ENCODE data around the gene MACF1. TPM values are rescaled to one million over a fixed set of nuclear protein-coding genes. Genes with fewer than 3 reads are reported as not detected.

Gene MACF1
- total RNA-seq, 2 experiments from 2014 or later = 319 to 488 TPM

- Mint-ChIP-seq H3K4me3 (no peak overlapping the region), H3K36me3 (peaks cover 38% of the 10 kb centered on the region), H3K9me3 (ENCODE audit: low read depth) (no peaks in the 10 kb centered on the region), H3K27ac (no peak overlapping the region), H3K4me1 (no peaks in the 10 kb centered on the region), H3K27me3 (no peaks in the 10 kb centered on the region)
- ATAC-seq (no peak), DNase-seq (no peak)
- CTCF ChIA-PET = no interaction called here
Observed at GRCh38 chr1:39376656-39377055, 172.2 kb downstream of the MACF1 start.

GRCh38 chr1:39378377-39378776 lies 173.9 kb downstream of the MACF1 start:
- Mint-ChIP-seq H3K27me3 (no peaks in the 10 kb centered on the region), H3K9me3 (ENCODE audit: low read depth) (no peaks in the 10 kb centered on the region), H3K4me3 (no peak overlapping the region), H3K4me1 (no peaks in the 10 kb centered on the region), H3K36me3 (peaks cover 42% of the 10 kb centered on the region), H3K27ac (no peak overlapping the region)
- CTCF ChIA-PET = interaction anchor here (0.8 to 1.0 kb wide), 3 partner anchors 88 to 194 kb away, joined by 3 read pairs; no protein-coding TSS in a partner anchor
- ATAC-seq (no peak), DNase-seq (no peak)

GRCh38 chr1:39379187-39379586 lies 174.7 kb downstream of the MACF1 start:
- peaks cover 46% of the 10 kb centered on the region for H3K36me3 Mint-ChIP-seq

GRCh38 chr1:39380036-39380435 lies 175.5 kb downstream of the MACF1 start:
- Mint-ChIP-seq H3K36me3 (peaks cover 43% of the 10 kb centered on the region), H3K4me1 (no peaks in the 10 kb centered on the region), H3K27me3 (no peaks in the 10 kb centered on the region), H3K4me3 (no peak overlapping the region), H3K27ac (no peak overlapping the region), H3K9me3 (ENCODE audit: low read depth) (no peaks in the 10 kb centered on the region)
- no peak for ATAC-seq
- CTCF ChIA-PET = interaction anchor here (0.6 kb wide), 1 partner anchor 15 kb away, joined by 4 read pairs; no protein-coding TSS in a partner anchor
- no peak for DNase-seq

More at GRCh38 chr1:39379187-39379586, 174.7 kb downstream of the MACF1 start:
- H3K9me3 Mint-ChIP-seq (ENCODE audit: low read depth) = no peaks in the 10 kb centered on the region
- CTCF ChIA-PET = no interaction called here
- H3K27ac Mint-ChIP-seq = no peak overlapping the region
- no peak overlapping the region for H3K4me3 Mint-ChIP-seq
- H3K4me1 Mint-ChIP-seq = no peaks in the 10 kb centered on the region
- ATAC-seq (no peak), DNase-seq (no peak)
- H3K27me3 Mint-ChIP-seq = no peaks in the 10 kb centered on the region

GRCh38 chr1:39381839-39382238 lies 177.3 kb downstream of the MACF1 start:
- Mint-ChIP-seq H3K9me3 (ENCODE audit: low read depth) (no peaks in the 10 kb centered on the region), H3K4me1 (no peaks in the 10 kb centered on the region), H3K27ac (no peak overlapping the region), H3K27me3 (no peaks in the 10 kb centered on the region), H3K36me3 (peaks cover 51% of the 10 kb centered on the region), H3K4me3 (no peak overlapping the region)
- CTCF ChIA-PET = no interaction called here
- ATAC-seq = no peak
- DNase-seq = no peak

GRCh38 chr1:39384305-39384704 lies 179.8 kb downstream of the MACF1 start:
- no peak overlapping the region for H3K4me3 Mint-ChIP-seq
- no peaks in the 10 kb centered on the region for H3K9me3 Mint-ChIP-seq (ENCODE audit: low read depth)
- peaks cover 62% of the 10 kb centered on the region for H3K36me3 Mint-ChIP-seq
- CTCF ChIA-PET = no interaction called here
- no peak for DNase-seq
- no peak for ATAC-seq
- H3K27ac Mint-ChIP-seq = no peak overlapping the region
- no peaks in the 10 kb centered on the region for H3K27me3 Mint-ChIP-seq
- peaks cover 5% of the 10 kb centered on the region for H3K4me1 Mint-ChIP-seq

GRCh38 chr1:39385067-39385988 lies 180.8 kb downstream of the MACF1 start:
- no peaks in the 10 kb centered on the region for H3K9me3 Mint-ChIP-seq (ENCODE audit: low read depth)
- ATAC-seq (no peak), DNase-seq (no peak)
- CTCF ChIA-PET = interaction anchor here (1.1 kb wide), 1 partner anchor 127 kb away, joined by 3 read pairs; no protein-coding TSS in a partner anchor
- peaks cover 64% of the 10 kb centered on the region for H3K36me3 Mint-ChIP-seq
- H3K27me3 Mint-ChIP-seq = no peaks in the 10 kb centered on the region
- H3K27ac Mint-ChIP-seq = no peak overlapping the region
- peaks cover 11% of the 10 kb centered on the region for H3K4me1 Mint-ChIP-seq
- no peak overlapping the region for H3K4me3 Mint-ChIP-seq

- Mint-ChIP-seq H3K36me3 (peaks cover 68% of the 10 kb centered on the region), H3K9me3 (ENCODE audit: low read depth) (no peaks in the 10 kb centered on the region), H3K27ac (no peak overlapping the region), H3K4me3 (no peak overlapping the region), H3K4me1 (peaks cover 20% of the 10 kb centered on the region), H3K27me3 (no peaks in the 10 kb centered on the region)
- CTCF ChIA-PET = interaction anchor here (1.0 to 1.4 kb wide), 2 partner anchors 11 to 195 kb away, joined by 3 read pairs; no protein-coding TSS in a partner anchor
- ATAC-seq (no peak), DNase-seq (no peak)
Observed at GRCh38 chr1:39386997-39387396, 182.5 kb downstream of the MACF1 start.

- ATAC-seq = no peak
- DNase-seq = no peak
- H3K9me3 Mint-ChIP-seq (ENCODE audit: low read depth) = no peaks in the 10 kb centered on the region
- peaks cover 67% of the 10 kb centered on the region for H3K36me3 Mint-ChIP-seq
- CTCF ChIA-PET = interaction anchor here (0.7 to 1.4 kb wide), 4 partner anchors 11 to 196 kb away, joined by 3 read pairs; no protein-coding TSS in a partner anchor
- H3K27me3 Mint-ChIP-seq = no peaks in the 10 kb centered on the region
- H3K27ac Mint-ChIP-seq = peak overlapping the region; percentile 20
- no peak overlapping the region for H3K4me3 Mint-ChIP-seq
- H3K4me1 Mint-ChIP-seq = peaks cover 23% of the 10 kb centered on the region
Observed at GRCh38 chr1:39387452-39387851, 183.0 kb downstream of the MACF1 start.

- Mint-ChIP-seq H3K4me1 (peaks cover 67% of the 10 kb centered on the region), H3K36me3 (peaks cover 58% of the 10 kb centered on the region), H3K4me3 (no peak overlapping the region), H3K9me3 (ENCODE audit: low read depth) (no peaks in the 10 kb centered on the region), H3K27ac (peak overlapping the region; percentile 50), H3K27me3 (no peaks in the 10 kb centered on the region)
- ATAC-seq (peak; percentile 27), DNase-seq (no peak)
- CTCF ChIA-PET = interaction anchor here (2.3 kb wide), 1 partner anchor 17 kb away, joined by 6 read pairs; no protein-coding TSS in a partner anchor
Observed at GRCh38 chr1:39391691-39392679, 187.5 kb downstream of the MACF1 start.

- H3K4me1 Mint-ChIP-seq = peaks cover 67% of the 10 kb centered on the region
- no peak for ATAC-seq
- H3K9me3 Mint-ChIP-seq (ENCODE audit: low read depth) = no peaks in the 10 kb centered on the region
- no peak overlapping the region for H3K27ac Mint-ChIP-seq
- H3K27me3 Mint-ChIP-seq = no peaks in the 10 kb centered on the region
- H3K4me3 Mint-ChIP-seq = no peak overlapping the region
- DNase-seq = no peak
- H3K36me3 Mint-ChIP-seq = peaks cover 48% of the 10 kb centered on the region
- CTCF ChIA-PET = no interaction called here
Observed at GRCh38 chr1:39392851-39393573, 188.5 kb downstream of the MACF1 start.

- no peak for ATAC-seq
- Mint-ChIP-seq H3K9me3 (ENCODE audit: low read depth) (no peaks in the 10 kb centered on the region), H3K27me3 (no peaks in the 10 kb centered on the region), H3K4me3 (no peak overlapping the region), H3K27ac (no peak overlapping the region), H3K4me1 (peaks cover 73% of the 10 kb centered on the region), H3K36me3 (peaks cover 42% of the 10 kb centered on the region)
- CTCF ChIA-PET = no interaction called here
- DNase-seq = no peak
Observed at GRCh38 chr1:39393645-39394044, 189.2 kb downstream of the MACF1 start.

GRCh38 chr1:39394059-39394458 lies 189.6 kb downstream of the MACF1 start:
- no peak for DNase-seq
- Mint-ChIP-seq H3K4me1 (peaks cover 78% of the 10 kb centered on the region), H3K36me3 (peaks cover 42% of the 10 kb centered on the region), H3K27ac (peak overlapping the region; percentile 44), H3K9me3 (ENCODE audit: low read depth) (no peaks in the 10 kb centered on the region), H3K4me3 (no peak overlapping the region), H3K27me3 (no peaks in the 10 kb centered on the region)
- no peak for ATAC-seq
- CTCF ChIA-PET = no interaction called here
